Stimulated activated CD8-positive, alpha-beta memory T cell treated with anti-CD3 and anti-CD28 coated beads, Interleukin-4, amount 100 ng/mL, for 1 hour (primary cell): Measurements from ENCODE around the gene PTPRN2.

Source experiments
- DNase-seq, 2 donors: peaks; one replicate each; pipeline ENCODE4 v3.0.0-alpha.2; 2020; ENCODE audit warnings: low read depth in 2 of 2, low spot score in 1 of 2

PTPRN2 gene

GRCh38 chr7:158129037-158130022, 458.3 kb downstream of the PTPRN2 start:
- DNase-seq: no peak

GRCh38 chr7:158128572-158128971, 459.1 kb downstream of the PTPRN2 start:
- no peak for DNase-seq

- DNase-seq: no peak
Measured at GRCh38 chr7:158127241-158127640, 460.4 kb downstream of the PTPRN2 start.

- DNase-seq: no peak
Measured at GRCh38 chr7:158126661-158127060, 461.0 kb downstream of the PTPRN2 start.

- no peak for DNase-seq
Measured at GRCh38 chr7:158125721-158126120, 461.9 kb downstream of the PTPRN2 start.

GRCh38 chr7:158125091-158125490, 462.5 kb downstream of the PTPRN2 start:
- no peak for DNase-seq

GRCh38 chr7:158124671-158125079, 462.9 kb downstream of the PTPRN2 start:
- DNase-seq: no peak

GRCh38 chr7:158123753-158124152, 463.9 kb downstream of the PTPRN2 start:
- DNase-seq: no peak

GRCh38 chr7:158123214-158123613, 464.4 kb downstream of the PTPRN2 start:
- no peak for DNase-seq

- no peak for DNase-seq
Measured at GRCh38 chr7:158121441-158122045, 466.1 kb downstream of the PTPRN2 start.

GRCh38 chr7:158120716-158121115, 466.9 kb downstream of the PTPRN2 start:
- no peak for DNase-seq

GRCh38 chr7:158120316-158120715, 467.3 kb downstream of the PTPRN2 start:
- no peak for DNase-seq

- no peak for DNase-seq
Measured at GRCh38 chr7:158117341-158118222, 470.0 kb downstream of the PTPRN2 start.

- no peak for DNase-seq
Measured at GRCh38 chr7:158116235-158116634, 471.4 kb downstream of the PTPRN2 start.

GRCh38 chr7:158114056-158114850, 473.4 kb downstream of the PTPRN2 start:
- DNase-seq: no peak

- no peak for DNase-seq
Measured at GRCh38 chr7:158113321-158114025, 474.1 kb downstream of the PTPRN2 start.

GRCh38 chr7:158112571-158113320, 474.9 kb downstream of the PTPRN2 start:
- no peak for DNase-seq

- DNase-seq: no peak
Measured at GRCh38 chr7:158111906-158112570, 475.6 kb downstream of the PTPRN2 start.
